ENCODE data around the gene ZNF107. TPM values are rescaled to one million over a fixed set of nuclear protein-coding genes. Genes with fewer than 3 reads are reported as not detected.
A peak's percentile ranks its signal among the peaks of the same experiment; 100 is the strongest.

Gene ZNF107
- total RNA-seq, 1 donor: 1.8 TPM

DNA sequence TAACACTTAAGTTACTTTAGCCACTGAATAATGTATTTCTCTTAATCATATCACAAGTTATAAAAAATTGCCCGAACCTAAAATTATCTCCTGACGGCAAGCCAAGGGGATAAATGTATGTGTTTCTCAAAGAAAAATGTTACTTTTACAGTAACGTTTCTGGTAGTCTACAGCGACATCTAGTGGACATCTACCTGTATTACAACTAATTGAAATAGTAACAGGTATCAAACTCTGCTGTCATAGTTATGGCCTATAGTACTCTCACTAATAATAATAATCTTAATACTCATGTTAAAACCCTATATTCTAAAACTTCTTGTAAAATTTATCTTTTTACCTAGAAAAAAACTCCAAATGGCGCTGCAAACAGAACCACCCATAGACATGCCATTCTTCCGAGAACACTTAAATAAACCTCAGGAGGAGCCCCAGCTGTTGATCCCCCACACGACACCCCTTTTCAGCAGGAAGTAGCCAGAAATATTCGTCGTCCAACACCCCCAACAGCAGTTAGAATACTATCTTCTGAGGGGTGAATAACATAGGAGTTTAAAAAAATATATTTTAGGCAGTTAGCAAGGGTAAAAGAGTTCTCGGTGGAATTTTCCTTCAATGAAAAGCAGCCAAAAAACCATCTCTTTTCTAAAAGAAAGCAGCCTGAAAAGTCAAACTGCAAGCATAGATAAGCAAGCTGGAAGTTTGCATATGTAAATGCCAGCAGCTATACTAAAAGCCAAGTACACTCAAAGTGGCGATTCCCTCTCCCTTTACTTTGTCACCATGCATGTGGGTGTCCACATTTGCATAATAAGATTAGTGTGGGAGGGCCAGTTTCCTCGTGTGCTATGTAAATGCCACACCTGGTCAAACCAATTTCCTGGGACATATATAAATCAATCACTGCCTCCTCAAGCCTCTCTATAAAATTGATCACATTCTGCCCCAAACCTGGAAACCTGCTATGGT is 40.5 kb upstream of the ZNF107 start:
- H3K4me2 ChIP-seq (ENCODE audit: insufficient read depth, low read length): no peak overlapping the region
- no peaks in the 10 kb centered on the region for H3K79me2 ChIP-seq (ENCODE audit: insufficient read depth, low read length)
- no peak overlapping the region for H2AFZ ChIP-seq (ENCODE audit: low read length)
- H3K4me3 ChIP-seq (ENCODE audit: insufficient read depth, low read length): no peak overlapping the region
- H3K27ac ChIP-seq (ENCODE audit: low read depth, low read length): no peak overlapping the region
- H3K36me3 ChIP-seq (ENCODE audit: insufficient read depth, low read length): no peaks in the 10 kb centered on the region
- no peaks in the 10 kb centered on the region for H3K27me3 ChIP-seq (ENCODE audit: insufficient read depth, low read length)
- DNase-seq (ENCODE audit: insufficient read length, low spot score, missing footprints): no peak
- H4K20me1 ChIP-seq (ENCODE audit: insufficient read depth, low read length): no peaks in the 10 kb centered on the region
- H3K4me1 ChIP-seq (ENCODE audit: insufficient read depth, low read length): no peaks in the 10 kb centered on the region
- H3K9me3 ChIP-seq (ENCODE audit: low read depth, low read length): no peaks in the 10 kb centered on the region
- TF ChIP-seq CTCF (IDR thresholded peaks at IDR 0.05; ENCODE audit: extremely low read depth, low read depth, low read length): peak; percentile 53

DNA sequence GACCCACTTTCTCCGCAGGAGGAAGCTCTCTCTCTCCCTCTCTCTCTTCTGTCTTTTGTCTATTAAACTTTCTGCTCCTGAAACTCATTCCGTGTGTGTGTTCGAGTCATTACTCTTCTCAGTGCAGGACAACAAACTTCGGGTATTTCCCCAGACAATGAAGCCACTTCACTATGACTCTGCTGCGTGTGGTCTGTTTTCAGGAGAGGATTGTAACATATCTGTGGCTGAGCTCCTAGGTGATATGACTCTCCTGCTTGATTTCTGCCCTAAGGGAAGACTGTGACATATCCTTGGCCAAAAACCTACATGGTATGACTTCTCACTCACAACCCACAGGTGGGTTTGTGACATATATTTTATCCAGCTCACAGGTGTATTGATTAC is 39.9 kb upstream of the ZNF107 start:
- H3K27ac ChIP-seq (ENCODE audit: low read depth, low read length): no peak overlapping the region
- no peaks in the 10 kb centered on the region for H3K36me3 ChIP-seq (ENCODE audit: insufficient read depth, low read length)
- DNase-seq (ENCODE audit: insufficient read length, low spot score, missing footprints): no peak
- no peak for TF ChIP-seq CTCF (IDR thresholded peaks at IDR 0.05; ENCODE audit: extremely low read depth, low read depth, low read length)
- no peaks in the 10 kb centered on the region for H3K27me3 ChIP-seq (ENCODE audit: insufficient read depth, low read length)
- H3K4me1 ChIP-seq (ENCODE audit: insufficient read depth, low read length): no peaks in the 10 kb centered on the region
- no peaks in the 10 kb centered on the region for H4K20me1 ChIP-seq (ENCODE audit: insufficient read depth, low read length)
- H2AFZ ChIP-seq (ENCODE audit: low read length): no peak overlapping the region
- H3K9me3 ChIP-seq (ENCODE audit: low read depth, low read length): no peaks in the 10 kb centered on the region
- H3K79me2 ChIP-seq (ENCODE audit: insufficient read depth, low read length): no peaks in the 10 kb centered on the region
- no peak overlapping the region for H3K4me3 ChIP-seq (ENCODE audit: insufficient read depth, low read length)
- no peak overlapping the region for H3K4me2 ChIP-seq (ENCODE audit: insufficient read depth, low read length)

- H3K36me3 ChIP-seq (ENCODE audit: insufficient read depth, low read length): no peaks in the 10 kb centered on the region
- H2AFZ ChIP-seq (ENCODE audit: low read length): no peak overlapping the region
- H4K20me1 ChIP-seq (ENCODE audit: insufficient read depth, low read length): no peaks in the 10 kb centered on the region
- H3K9me3 ChIP-seq (ENCODE audit: low read depth, low read length): no peaks in the 10 kb centered on the region
- no peaks in the 10 kb centered on the region for H3K4me1 ChIP-seq (ENCODE audit: insufficient read depth, low read length)
- H3K27me3 ChIP-seq (ENCODE audit: insufficient read depth, low read length): no peaks in the 10 kb centered on the region
- DNase-seq (ENCODE audit: insufficient read length, low spot score, missing footprints): no peak
- H3K4me3 ChIP-seq (ENCODE audit: insufficient read depth, low read length): no peak overlapping the region
- no peaks in the 10 kb centered on the region for H3K79me2 ChIP-seq (ENCODE audit: insufficient read depth, low read length)
- H3K4me2 ChIP-seq (ENCODE audit: insufficient read depth, low read length): no peak overlapping the region
- no peak overlapping the region for H3K27ac ChIP-seq (ENCODE audit: low read depth, low read length)
- no peak for TF ChIP-seq CTCF (IDR thresholded peaks at IDR 0.05; ENCODE audit: extremely low read depth, low read depth, low read length)
Measured at GRCh38 chr7:64626557-64626956, 39.4 kb upstream of the ZNF107 start.

GRCh38 chr7:64628192-64628591 is 37.7 kb upstream of the ZNF107 start:
- no peak overlapping the region for H3K27ac ChIP-seq (ENCODE audit: low read depth, low read length)
- H3K79me2 ChIP-seq (ENCODE audit: insufficient read depth, low read length): no peaks in the 10 kb centered on the region
- H3K4me3 ChIP-seq (ENCODE audit: insufficient read depth, low read length): no peak overlapping the region
- no peaks in the 10 kb centered on the region for H3K4me1 ChIP-seq (ENCODE audit: insufficient read depth, low read length)
- no peaks in the 10 kb centered on the region for H3K36me3 ChIP-seq (ENCODE audit: insufficient read depth, low read length)
- H3K4me2 ChIP-seq (ENCODE audit: insufficient read depth, low read length): no peak overlapping the region
- no peaks in the 10 kb centered on the region for H4K20me1 ChIP-seq (ENCODE audit: insufficient read depth, low read length)
- H3K27me3 ChIP-seq (ENCODE audit: insufficient read depth, low read length): no peaks in the 10 kb centered on the region
- H3K9me3 ChIP-seq (ENCODE audit: low read depth, low read length): no peaks in the 10 kb centered on the region
- DNase-seq (ENCODE audit: insufficient read length, low spot score, missing footprints): no peak
- no peak for TF ChIP-seq CTCF (IDR thresholded peaks at IDR 0.05; ENCODE audit: extremely low read depth, low read depth, low read length)
- H2AFZ ChIP-seq (ENCODE audit: low read length): no peak overlapping the region
